ENCODE data around the gene ELOVL3. TPM values are rescaled to one million over a fixed set of nuclear protein-coding genes. Genes with fewer than 3 reads are reported as not detected.
"Not testable (repeated sequence)": the region's sequence is repeated elsewhere in the genome, so short reads cannot be mapped to it uniquely, and the experiment has no call there.

The ELOVL3 gene
- total and polyA plus RNA-seq, 2 experiments from 2014 or later, result 1.4 to 1.9 TPM

- TF ChIP-seq EZH2phosphoT487 (IDR thresholded peaks at IDR 0.05; ENCODE audit: insufficient read depth, low read depth), result no peak
- TF ChIP-seq EZH2 (IDR thresholded peaks at IDR 0.05; ENCODE audit: insufficient read depth, poor library complexity, severe bottlenecking), result no peak
- Histone ChIP-seq H3K27ac (no peak overlapping the region), H3K9me2 (ENCODE audit: insufficient read depth) (no peaks in the 10 kb centered on the region), H3K27me3 (replicated peaks; ENCODE audit: insufficient read depth) (no peaks in the 10 kb centered on the region), H3F3A (ENCODE audit: insufficient read depth) (0 out of 2 replicates have a peak, but pooled peaks cover 3% of the 10 kb centered on the region), H3K9me3 (ENCODE audit: low read depth) (no peaks in the 10 kb centered on the region), H3K79me2 (ENCODE audit: insufficient read depth) (no peaks in the 10 kb centered on the region), H3K4me2 (ENCODE audit: unreplicated experiment) (no peak overlapping the region), H4K20me1 (ENCODE audit: insufficient read depth) (no peaks in the 10 kb centered on the region), H3K36me3 (ENCODE audit: low read depth) (no peaks in the 10 kb centered on the region), H3K9ac (no peak overlapping the region), H3K4me1 (ENCODE audit: insufficient read depth) (no peaks in the 10 kb centered on the region), H3K4me3 (no peak overlapping the region), H2AFZ (no peak overlapping the region)
- 47 to 53% methylated on average over 3 of the region's 3 CpGs for WGBS, 2 experiments (ENCODE audit: low coverage in 1 of 2, low lambda C conversion rate in 2 of 2, missing lambda C conversion rate in 2 of 2)
- no peak for DNase-seq
- in situ Hi-C loops (cut with MboI), result no loop called here
Measured at GRCh38 chr10:102188298-102188940, 37.7 kb upstream of the ELOVL3 start.

GRCh38 chr10:102188941-102189898 lies 36.9 kb upstream of the ELOVL3 start:
- H3K4me2 ChIP-seq (ENCODE audit: unreplicated experiment); in situ Hi-C loops (cut with MboI); H3K27ac ChIP-seq; DNase-seq; H3K9me2 ChIP-seq (ENCODE audit: insufficient read depth); H3K9me3 ChIP-seq (ENCODE audit: low read depth); H3K79me2 ChIP-seq (ENCODE audit: insufficient read depth); H3K4me1 ChIP-seq (ENCODE audit: insufficient read depth); H4K20me1 ChIP-seq (ENCODE audit: insufficient read depth); H3K4me3 ChIP-seq; H3F3A ChIP-seq (ENCODE audit: insufficient read depth); H3K36me3 ChIP-seq (ENCODE audit: low read depth); H3K27me3 ChIP-seq (replicated peaks; ENCODE audit: insufficient read depth); H3K9ac ChIP-seq: not testable (repeated sequence)
- WGBS, 2 experiments (ENCODE audit: low coverage in 1 of 2, low lambda C conversion rate in 2 of 2, missing lambda C conversion rate in 2 of 2), result 32 to 34% methylated on average over 6 to 7 of the region's 7 CpGs
- H2AFZ ChIP-seq, result peak overlapping the region; percentile 19; the same call in 1 of the 2 replicates

- in situ Hi-C loops (cut with MboI), result no loop called here
- H3F3A ChIP-seq (ENCODE audit: insufficient read depth), result 0 out of 2 replicates have a peak, but pooled peaks cover 3% of the 10 kb centered on the region
- no peak overlapping the region for H2AFZ ChIP-seq
- H3K27me3 ChIP-seq (replicated peaks; ENCODE audit: insufficient read depth), result no peaks in the 10 kb centered on the region
- WGBS, 2 experiments (ENCODE audit: low coverage in 1 of 2, low lambda C conversion rate in 2 of 2, missing lambda C conversion rate in 2 of 2), result 67 to 74% methylated on average over 7 of the region's 7 CpGs
- no peaks in the 10 kb centered on the region for H3K9me2 ChIP-seq (ENCODE audit: insufficient read depth)
- no peaks in the 10 kb centered on the region for H3K36me3 ChIP-seq (ENCODE audit: low read depth)
- no peak overlapping the region for H3K9ac ChIP-seq
- no peak for DNase-seq
- TF ChIP-seq EZH2phosphoT487 (IDR thresholded peaks at IDR 0.05; ENCODE audit: insufficient read depth, low read depth) (no peak), EZH2 (IDR thresholded peaks at IDR 0.05; ENCODE audit: insufficient read depth, poor library complexity, severe bottlenecking) (no peak)
- no peak overlapping the region for H3K27ac ChIP-seq
- no peak overlapping the region for H3K4me2 ChIP-seq (ENCODE audit: unreplicated experiment)
- H3K4me3 ChIP-seq, result no peak overlapping the region
- H4K20me1 ChIP-seq (ENCODE audit: insufficient read depth), result no peaks in the 10 kb centered on the region
- H3K79me2 ChIP-seq (ENCODE audit: insufficient read depth), result no peaks in the 10 kb centered on the region
- no peaks in the 10 kb centered on the region for H3K4me1 ChIP-seq (ENCODE audit: insufficient read depth)
- no peaks in the 10 kb centered on the region for H3K9me3 ChIP-seq (ENCODE audit: low read depth)
Measured at GRCh38 chr10:102191956-102192355, 34.1 kb upstream of the ELOVL3 start.

- Histone ChIP-seq H3K9ac (no peak overlapping the region), H3K79me2 (ENCODE audit: insufficient read depth) (no peaks in the 10 kb centered on the region), H3K27ac (no peak overlapping the region), H2AFZ (no peak overlapping the region), H3K4me1 (ENCODE audit: insufficient read depth) (no peaks in the 10 kb centered on the region), H3K9me2 (ENCODE audit: insufficient read depth) (no peaks in the 10 kb centered on the region), H3K27me3 (replicated peaks; ENCODE audit: insufficient read depth) (no peaks in the 10 kb centered on the region), H3K4me2 (ENCODE audit: unreplicated experiment) (no peak overlapping the region), H4K20me1 (ENCODE audit: insufficient read depth) (no peaks in the 10 kb centered on the region), H3K36me3 (ENCODE audit: low read depth) (no peaks in the 10 kb centered on the region), H3F3A (ENCODE audit: insufficient read depth) (no peaks in the 10 kb centered on the region), H3K4me3 (no peak overlapping the region), H3K9me3 (ENCODE audit: low read depth) (no peaks in the 10 kb centered on the region)
- in situ Hi-C loops (cut with MboI), result no loop called here
- DNase-seq, result peak; percentile 33
- TF ChIP-seq EZH2 (IDR thresholded peaks at IDR 0.05; ENCODE audit: insufficient read depth, poor library complexity, severe bottlenecking) (no peak), EZH2phosphoT487 (IDR thresholded peaks at IDR 0.05; ENCODE audit: insufficient read depth, low read depth) (no peak)
- 66 to 73% methylated on average over 6 of the region's 6 CpGs for WGBS, 2 experiments (ENCODE audit: low coverage in 1 of 2, low lambda C conversion rate in 2 of 2, missing lambda C conversion rate in 2 of 2)
Measured at GRCh38 chr10:102195296-102195870, 30.7 kb upstream of the ELOVL3 start.
